HG02973 (cell line): ENCODE results near the gene NRXN3.
"Not testable (repeated sequence)": the region's sequence is repeated elsewhere in the genome, so short reads cannot be mapped to it uniquely, and the experiment has no call there.

Source experiments
- ATAC-seq: cut with Tn5 transposase; IDR thresholded peaks from one replicate; pipeline ENCODE4 v1.9.1; 2021; ENCODE audit warnings: moderate library complexity; ENCODE audit not compliant: unreplicated experiment

The NRXN3 gene

DNA sequence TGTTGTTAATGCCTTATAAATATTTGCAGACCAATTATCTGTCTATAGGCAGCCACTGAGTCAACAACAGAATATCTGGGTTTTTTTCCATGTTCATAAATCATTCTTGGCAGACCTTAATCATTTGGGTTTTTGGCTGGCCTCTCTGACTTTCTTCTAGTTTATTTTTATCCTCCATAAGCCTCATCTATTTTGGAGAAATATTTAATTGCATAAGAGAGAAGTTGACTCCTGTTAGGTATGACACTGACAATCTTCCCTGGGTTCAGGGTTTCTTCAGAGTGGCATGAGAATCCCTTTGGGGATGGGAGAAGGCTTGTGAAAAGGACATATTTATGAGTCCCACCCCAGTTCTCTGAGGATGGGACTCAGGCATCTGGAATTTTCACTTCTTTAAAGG is 299.8 kb downstream of the NRXN3 start:
- no peak for ATAC-seq

DNA sequence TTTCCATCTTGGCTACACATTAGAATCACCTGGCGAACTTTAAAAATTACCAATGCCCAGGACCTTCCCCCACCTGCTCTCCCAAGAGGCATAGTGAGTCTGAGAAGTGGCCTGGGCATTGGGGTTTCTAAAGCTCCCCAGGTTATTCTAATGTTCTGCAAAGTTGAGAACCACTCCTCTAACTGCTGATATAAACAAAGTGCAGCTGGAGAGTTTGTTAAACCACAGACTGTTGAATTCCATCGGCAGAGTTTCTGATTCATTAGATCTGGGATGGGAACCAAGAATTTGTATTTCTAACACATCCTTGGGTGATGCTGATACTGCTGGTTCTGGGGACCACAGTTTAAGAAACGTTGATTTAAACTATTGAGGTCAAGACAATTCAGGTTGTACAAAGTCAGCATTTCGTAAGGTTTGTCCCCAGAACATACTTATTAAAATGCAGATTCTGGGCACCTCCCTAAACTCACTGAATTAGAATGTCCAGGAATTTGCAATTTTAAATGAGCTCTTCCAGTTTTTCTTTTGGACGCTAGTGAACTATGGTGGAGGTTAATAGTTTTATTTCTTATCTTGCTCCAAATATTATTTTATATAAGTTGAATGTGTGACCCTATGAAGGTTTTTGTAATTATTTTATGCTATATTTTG is 309.1 kb downstream of the NRXN3 start:
- ATAC-seq: no peak

DNA sequence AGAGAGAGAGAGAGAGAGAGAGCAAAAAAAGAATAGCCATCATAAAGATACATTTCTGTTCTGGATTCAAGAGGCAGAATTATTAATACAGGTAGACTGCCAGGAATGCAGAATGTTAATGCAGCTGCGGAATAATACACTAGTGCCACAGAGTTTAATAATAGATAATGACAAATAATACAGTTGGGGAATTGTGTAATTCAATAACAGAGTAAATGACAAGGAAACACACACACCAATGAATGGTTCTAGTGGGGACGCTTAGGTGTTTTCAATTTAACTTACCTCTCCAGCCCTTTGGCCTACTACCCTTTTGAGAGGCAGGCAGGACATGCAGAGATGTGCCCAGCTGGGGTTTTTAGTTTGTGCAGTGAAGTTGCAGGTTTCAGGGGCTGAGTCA is 313.9 kb downstream of the NRXN3 start:
- no peak for ATAC-seq

DNA sequence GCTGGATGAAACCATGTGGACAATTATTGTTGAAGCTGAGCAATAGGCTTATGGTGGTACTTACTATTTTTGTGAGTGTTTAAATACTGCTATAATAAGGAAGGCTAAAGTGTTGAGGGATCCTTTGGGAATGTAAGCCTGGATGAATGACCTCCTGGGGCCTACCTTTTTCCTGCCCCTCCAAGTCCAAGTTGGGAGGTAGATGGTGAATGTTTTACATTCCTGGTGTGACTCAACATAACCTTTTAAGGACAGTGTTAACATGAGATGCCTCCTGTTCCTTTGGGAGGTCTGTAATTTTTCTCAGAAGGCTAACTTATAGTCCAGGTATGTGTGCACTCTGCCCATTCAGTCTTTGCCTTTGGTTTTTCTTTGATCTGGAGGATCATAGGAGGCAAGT is 315.9 kb downstream of the NRXN3 start:
- no peak for ATAC-seq

DNA sequence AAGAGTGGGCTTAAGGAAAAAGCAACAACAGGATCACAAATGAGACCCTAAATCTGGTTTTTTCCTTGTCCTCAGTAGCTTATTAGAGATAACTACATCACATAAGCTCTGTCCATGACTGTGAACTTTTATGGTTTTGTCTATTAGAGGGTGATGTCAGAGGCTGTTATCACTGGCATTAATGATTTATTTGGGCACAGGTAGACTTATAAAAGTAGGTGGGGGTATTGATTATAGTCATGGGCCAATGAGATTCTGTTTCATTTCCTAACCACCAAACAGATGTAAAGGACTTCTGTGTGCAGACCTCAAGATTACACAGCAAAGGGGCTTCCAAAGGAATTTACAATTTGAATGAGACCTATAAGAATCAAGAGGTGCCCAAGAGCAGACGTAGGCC is 316.4 kb downstream of the NRXN3 start:
- no peak for ATAC-seq

DNA sequence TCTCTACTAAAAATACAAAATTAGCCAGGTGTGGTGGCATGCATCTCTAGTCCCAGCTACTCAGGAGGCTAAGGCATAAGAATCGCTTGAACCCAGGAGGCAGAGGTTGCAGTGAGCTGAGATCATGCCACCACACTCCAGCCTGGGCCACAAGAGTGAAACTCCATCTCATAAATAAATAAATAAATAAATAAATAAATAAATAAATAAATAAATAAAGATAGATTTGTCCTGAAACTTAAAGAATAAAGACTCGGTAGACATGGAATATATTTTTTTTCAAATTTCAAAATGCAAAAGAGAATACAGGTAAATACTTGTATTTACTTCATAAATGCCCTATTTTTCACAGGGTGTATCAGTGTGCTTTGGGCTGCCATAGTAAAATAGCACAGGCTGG is 317.4 kb downstream of the NRXN3 start:
- not testable (repeated sequence) for ATAC-seq

DNA sequence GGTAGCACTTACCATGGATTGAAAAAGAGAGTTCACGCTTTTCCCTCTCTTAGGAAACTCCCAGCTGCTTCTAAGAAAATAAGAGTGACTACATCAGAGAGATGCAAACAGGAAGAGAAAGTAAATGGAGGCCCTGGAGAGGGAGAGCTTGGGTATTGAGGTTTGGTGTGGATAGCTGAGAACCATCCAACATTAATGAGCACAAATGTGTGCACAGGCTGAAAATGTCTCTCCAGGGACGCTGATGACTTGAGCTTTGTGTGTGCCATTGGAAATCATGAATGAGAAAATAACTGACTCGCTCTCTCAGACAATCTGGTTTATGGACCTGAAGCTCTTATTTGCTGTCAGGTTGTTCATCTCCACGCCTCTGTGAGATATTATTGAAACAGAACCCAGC is 318.8 kb downstream of the NRXN3 start:
- no peak for ATAC-seq

DNA sequence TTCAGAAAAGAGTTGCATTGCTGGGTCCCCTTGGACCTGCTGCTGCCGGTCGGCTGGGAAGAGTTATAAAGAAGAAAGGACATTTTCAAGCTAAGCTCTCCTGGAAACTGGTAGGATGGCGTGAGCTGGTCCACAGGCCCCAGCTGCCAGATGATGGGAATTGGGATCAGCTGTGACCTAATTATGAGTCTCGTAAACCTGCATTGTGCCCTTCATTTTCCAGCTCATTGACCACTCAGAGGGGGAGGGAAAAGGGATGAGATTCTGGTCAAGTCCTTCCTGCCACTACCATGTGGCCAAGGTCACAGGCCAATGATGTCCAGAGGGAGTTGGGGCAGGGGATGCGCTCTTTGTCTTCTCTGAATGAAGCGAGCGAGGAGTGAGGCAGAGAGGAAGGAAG is 320.9 kb downstream of the NRXN3 start:
- no peak for ATAC-seq

DNA sequence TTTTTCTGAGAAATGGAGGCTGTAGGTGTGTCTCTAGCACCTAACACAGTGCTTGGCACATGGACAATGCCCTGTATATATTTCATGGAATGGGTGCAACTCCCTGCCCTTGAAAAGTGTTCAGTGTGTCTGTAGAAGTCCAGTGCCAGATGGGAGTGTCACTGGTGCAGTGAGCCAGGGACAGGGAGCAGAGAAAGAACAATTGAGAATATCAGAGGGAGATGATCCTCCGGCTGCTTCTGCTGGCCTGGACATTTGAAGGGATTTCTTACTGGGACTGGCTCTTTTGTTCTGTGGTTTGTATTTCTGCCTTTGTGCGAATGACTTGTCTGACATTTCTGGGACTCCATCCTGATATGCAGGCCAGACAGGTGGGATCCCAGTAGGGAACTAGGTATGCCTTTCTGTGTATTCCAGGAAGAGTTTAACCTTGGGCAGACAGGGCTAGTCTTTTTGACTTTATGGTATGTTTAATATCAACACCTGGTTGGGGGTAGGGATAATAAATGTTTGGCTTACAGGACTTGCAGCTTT is 328.0 kb downstream of the NRXN3 start:
- ATAC-seq: no peak

DNA sequence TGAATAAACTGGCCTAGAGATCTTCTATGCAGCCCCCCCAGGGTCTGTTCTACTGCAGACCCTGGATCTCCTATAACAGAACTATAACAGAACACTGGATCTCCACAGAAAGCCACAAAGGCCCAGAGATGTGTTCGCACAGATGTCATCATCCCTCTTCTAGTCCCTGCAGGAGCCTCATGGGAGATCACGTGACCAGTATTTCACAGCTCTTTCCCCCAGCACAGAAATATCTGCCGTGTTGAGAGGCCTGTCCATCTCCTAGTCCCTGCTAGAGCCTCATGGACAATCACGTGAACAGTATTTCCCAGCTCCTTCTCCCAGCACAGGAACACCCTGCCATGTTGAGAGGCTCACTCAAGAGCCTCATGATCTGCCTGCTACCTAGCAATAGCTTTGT is 331.7 kb downstream of the NRXN3 start:
- ATAC-seq: no peak

DNA sequence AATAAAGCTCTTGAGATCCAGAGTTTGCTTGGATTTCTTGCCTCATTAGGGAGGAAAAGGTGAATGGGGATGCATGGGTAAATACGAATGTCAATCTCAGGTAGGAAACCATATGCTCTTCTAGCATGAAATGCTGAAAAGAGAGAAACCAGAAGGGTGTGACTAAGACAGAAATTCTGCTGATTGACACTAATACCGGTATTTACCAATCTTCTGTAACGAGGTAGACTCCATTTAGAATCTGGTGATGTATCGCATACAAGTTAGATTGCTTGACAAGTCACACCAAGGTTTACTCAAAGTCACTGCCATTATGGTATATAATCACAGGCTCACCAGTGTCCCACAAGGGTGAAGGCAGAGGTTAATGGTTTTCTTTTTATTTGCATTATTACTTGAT is 337.9 kb downstream of the NRXN3 start:
- no peak for ATAC-seq

DNA sequence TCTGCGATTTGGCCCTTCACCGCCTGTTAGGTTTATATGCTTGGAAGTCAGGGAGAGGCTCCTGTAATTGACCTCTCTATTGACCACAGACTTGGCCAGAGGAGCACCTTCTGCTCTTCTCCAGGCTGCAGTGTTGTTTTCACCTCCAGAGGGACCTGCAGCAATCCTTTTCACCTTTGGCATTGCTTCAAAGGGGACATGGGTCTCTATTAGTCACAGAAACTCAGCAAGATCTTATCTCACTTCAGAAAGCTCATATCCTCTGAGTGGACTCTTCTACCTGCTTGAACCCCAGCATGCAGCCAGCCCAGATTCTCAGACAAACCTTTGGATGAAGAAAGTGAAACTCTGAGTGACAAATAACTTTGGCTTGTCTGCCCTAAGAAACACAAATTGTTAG is 339.3 kb downstream of the NRXN3 start:
- no peak for ATAC-seq

DNA sequence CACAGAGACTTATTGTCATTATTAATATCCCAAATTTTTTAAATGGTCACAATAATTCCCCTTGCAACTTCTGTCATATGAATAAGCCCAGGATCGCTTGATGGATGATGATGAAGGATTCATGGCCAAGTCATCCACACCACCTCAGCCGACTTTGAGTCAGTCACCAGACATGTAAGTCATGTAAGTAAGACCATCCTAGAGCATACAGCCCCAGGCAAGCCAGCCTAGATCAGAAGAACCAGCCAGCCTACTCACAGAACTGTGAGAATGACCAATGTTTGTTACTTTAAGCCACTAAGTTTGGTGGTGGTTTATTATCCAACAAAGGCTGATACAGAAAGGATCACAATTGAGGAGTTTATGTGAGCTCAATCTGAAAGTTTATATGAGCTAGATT is 341.8 kb downstream of the NRXN3 start:
- ATAC-seq: no peak

DNA sequence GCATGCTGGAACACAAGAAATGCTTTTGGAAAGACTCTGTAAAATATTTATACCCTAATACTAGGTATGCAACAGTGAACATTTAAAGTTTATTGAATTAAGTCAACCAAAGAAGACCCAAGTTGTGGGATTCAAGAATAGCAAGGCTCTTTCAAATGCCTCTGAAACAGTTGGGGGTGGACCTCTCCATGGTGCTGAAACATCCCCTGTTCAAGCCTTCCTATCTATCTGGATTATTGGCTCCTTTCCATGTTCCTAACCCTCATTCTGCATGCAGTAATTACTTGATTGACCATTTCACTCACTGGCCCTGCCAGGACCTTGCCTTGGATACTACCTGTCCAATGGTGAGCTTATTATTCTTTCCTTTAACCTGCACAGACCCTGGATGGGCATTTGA is 349.7 kb downstream of the NRXN3 start:
- no peak for ATAC-seq

DNA sequence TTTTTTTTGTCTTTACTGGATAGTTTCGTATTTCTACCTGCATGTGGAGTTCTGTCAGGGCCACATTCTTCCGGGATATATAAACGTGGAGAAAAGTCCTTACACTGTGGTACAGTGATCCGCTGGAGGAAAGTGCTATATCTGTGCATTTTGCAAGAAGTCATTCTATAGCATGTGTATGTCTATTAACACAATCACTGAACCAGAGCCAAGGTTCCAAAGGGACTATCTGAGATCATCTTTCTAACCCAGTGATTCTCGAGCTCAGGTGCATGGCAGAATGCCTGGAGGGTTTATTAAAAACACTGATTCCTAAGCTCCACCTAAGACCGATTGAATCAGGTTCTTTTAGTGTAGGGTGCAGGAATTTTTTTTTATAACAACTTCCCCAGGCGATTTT is 354.0 kb downstream of the NRXN3 start:
- no peak for ATAC-seq

DNA sequence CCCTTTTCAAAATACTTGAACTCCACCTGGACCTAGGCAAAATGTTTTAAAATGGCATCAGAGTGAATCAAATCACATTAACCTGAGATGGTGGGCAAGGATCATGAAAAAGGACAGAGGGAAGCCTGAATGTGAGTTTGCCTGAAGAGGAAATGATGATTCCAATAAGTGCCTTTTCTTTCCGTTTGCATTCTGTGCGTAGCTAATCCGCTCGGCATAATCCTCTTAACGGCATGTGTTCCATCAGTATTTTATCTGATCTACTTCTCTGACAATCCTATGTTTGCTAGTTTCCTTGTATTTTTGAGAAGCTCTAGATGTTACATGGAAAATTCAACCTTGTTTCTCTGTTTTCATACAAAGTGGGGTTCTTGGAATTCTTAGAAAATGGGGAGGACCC is 354.6 kb downstream of the NRXN3 start:
- no peak for ATAC-seq

DNA sequence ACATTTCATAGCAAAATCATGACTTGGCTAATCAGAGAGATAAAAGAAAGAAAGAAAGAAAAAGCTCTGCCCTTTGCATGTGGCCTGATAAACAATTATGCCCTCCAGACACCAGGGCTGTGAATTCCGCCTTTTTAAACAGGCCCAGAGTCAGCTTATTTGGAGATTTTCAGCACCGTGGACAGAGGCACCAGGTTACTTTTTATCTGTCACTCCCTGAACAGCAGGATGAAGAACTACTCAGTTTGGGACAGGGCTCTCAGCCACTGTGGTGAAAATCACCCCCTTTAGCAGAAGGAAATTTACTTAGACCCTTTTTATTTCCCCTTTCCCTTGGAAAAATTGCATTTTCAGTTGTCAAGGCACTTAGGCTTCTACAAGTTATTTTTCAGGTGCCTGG is 359.9 kb downstream of the NRXN3 start:
- ATAC-seq: no peak

DNA sequence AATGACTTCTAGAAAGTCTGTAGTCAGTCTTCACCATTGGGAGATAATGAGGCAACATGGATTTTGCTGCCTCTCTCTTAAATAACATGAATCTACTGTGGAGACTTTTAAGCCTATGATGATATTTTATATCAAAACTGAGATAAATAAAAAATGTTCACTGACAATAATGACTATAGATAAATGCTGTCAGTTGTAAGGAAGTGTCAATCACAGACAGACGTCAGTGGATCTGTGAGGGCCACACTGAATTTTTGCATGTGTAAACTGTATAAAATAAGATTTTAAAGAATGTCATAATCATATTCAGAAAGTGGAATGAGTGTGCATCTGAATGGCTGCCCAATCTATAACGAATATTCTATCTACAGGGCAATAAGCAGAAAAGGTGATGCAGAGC is 364.0 kb downstream of the NRXN3 start:
- no peak for ATAC-seq

DNA sequence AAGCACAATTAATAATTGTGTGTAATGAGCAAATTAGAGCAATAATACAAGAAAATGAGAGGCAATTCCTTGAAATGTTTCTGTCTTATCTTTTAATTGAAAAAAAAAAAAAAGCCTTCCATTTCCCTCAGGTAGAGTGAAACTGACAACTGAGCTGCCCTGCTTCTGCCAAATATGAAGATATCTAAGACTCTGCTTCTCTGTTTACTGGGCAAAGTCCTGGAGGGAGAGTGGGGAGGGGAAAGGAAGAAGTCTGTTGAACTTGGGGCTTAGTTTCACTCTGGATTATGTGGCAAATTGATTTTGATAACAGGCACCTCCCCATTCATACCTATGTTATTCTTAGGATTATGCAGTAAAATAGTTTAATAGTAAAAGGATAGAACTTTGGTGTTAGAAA is 364.9 kb downstream of the NRXN3 start:
- no peak for ATAC-seq

DNA sequence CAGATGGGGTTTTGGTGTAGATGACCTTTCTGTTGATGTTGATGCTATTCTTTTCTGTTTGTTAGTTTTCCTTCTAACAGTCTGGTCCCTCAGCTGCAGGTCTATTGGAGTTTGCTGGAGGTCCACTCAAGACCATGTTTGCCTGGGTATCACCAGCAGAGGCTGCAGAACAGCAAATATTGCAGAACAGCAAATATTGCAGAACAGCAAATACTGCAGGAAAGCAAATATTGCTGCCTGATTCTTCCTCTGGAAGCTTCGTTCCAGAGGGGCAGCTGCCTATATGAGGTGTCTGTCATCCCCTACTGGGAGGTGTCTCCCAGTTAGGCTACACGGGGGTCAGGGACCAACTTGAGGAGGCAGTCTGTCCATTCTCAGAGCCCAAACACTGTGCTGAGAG is 371.6 kb downstream of the NRXN3 start:
- not testable (repeated sequence) for ATAC-seq

DNA sequence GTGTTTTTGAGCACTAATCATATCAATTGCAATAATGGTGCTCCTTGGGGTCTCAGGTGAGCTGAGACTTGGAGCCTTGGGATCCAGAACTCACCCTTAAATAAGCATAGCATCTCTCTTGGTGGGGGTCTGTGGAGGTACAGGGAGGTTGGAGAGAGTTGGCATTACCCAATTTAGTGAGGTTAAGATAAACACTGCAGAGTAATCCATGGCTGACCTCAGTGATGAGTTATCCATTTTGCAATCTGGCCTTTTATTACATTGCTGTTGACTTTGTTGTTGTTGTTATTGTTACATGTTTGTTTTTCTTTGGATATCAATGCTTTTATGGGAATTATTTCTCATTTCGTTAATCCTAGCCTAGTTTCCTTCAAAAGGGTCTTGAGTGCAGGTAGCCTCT is 373.3 kb downstream of the NRXN3 start:
- ATAC-seq: no peak

DNA sequence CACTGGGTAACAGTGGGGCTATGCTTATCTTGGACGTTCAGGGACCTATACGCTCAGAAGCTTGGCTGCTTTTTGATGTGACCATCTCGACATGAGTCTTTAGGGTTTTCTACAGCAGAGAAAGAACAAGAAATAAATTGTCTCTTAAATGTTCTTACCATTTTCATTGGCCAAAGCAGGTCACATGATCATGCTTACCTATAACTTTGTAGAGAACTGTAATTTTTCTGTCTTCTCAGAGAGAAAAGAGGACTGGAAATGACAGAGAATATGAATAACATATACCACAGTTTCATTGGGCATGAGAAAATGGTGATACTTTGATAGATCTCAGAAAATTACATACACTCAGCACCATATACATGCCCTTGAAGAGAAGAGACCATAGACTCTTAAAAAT is 390.9 kb downstream of the NRXN3 start:
- no peak for ATAC-seq
